Dedifferentiated amniotic fluid mesenchymal stem cell (primary cell): ENCODE data around the gene ATXN1.

Experiments
- DNase-seq: peaks from one replicate; pipeline ENCODE4 v3.0.0-alpha.2; 2016; ENCODE audit errors: extremely low spot score

The ATXN1 gene

DNA sequence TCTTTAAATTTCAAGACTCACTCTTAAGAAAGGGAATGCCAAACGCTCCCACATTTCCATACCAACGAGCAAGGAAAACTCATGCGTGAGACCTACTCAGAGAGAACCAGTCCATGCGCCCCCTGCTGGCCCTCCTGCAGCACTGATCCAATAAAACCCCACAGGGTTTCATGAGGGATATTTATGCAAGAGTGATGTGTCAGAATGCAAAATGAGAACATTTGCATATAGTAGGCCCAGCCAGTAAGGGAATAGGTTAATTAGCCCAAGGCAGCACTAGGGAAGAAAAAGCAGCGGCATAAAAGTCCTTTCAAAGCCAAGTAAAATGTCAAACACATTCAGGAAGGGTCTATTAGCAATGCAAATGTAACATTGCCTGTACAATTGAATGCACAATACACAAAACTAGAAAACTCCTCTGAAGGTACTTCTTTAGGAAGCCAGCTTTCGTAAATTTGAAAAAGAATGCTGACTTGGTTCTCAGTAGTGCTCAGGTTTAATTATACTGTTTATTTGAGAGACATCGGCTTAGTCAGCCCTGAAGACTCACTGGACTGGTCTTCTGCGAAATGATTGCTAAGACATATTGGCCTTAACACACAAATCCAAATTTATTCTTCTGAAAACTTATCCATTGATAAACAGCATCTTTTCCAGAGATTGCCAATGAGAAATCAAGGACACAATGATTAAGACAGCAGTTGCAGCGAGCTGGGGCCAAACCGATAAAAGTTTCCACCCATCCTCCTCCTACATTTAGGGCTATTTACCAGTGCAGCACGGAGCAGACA is 429.7 kb downstream of the ATXN1 start:
- DNase-seq = peak; percentile 69

DNA sequence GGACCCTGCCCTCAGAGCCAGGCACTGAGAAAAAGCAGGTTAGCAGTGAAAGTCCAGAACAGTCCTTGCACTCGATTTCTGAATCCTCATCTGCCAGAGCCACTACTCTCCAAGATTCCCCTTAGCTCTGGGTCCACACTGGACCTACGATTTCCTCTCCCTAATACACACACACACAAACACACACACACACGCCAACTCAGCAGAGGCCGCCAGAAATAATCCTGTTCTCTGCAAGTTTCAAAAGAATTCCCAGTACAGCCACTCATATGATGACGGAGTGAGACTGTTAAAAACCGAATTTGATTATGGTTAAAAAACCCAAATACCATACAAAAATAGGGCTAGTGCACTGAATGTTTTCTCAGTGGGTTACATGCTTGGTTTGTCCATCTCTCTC is 432.0 kb downstream of the ATXN1 start:
- DNase-seq = no peak

- no peak for DNase-seq
Observed at GRCh38 chr6:16327777-16328325, 433.4 kb downstream of the ATXN1 start.

GRCh38 chr6:16326971-16327776 is 434.1 kb downstream of the ATXN1 start:
- DNase-seq = no peak

- DNase-seq = no peak
Observed at GRCh38 chr6:16326531-16326930, 434.7 kb downstream of the ATXN1 start.

GRCh38 chr6:16324606-16325225 is 436.5 kb downstream of the ATXN1 start:
- DNase-seq = no peak

DNA sequence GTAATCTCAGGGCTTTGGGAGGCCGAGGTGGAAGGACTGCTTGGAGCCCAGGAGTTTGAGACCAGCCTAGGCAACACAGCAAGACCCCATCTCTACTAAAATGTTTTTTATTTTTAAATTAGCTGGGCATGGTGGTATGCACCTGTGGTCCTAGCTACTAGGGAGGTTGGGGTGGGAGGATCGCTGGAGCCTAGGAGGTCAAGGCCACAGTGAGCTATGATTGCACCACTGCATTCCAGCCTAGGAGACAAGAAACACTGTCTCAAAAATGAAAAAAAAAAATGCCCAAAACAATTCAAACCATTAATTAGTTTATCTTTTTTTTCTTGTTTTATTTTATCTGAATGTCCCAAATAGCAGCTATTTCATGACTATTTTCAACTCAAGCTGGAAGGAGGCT is 437.1 kb downstream of the ATXN1 start:
- DNase-seq = no peak

- DNase-seq = peak; percentile 45
Observed at GRCh38 chr6:16322666-16323312, 438.5 kb downstream of the ATXN1 start.

GRCh38 chr6:16321826-16322225 is 439.4 kb downstream of the ATXN1 start:
- DNase-seq = no peak

GRCh38 chr6:16321341-16321710 is 439.9 kb downstream of the ATXN1 start:
- no peak for DNase-seq

DNA sequence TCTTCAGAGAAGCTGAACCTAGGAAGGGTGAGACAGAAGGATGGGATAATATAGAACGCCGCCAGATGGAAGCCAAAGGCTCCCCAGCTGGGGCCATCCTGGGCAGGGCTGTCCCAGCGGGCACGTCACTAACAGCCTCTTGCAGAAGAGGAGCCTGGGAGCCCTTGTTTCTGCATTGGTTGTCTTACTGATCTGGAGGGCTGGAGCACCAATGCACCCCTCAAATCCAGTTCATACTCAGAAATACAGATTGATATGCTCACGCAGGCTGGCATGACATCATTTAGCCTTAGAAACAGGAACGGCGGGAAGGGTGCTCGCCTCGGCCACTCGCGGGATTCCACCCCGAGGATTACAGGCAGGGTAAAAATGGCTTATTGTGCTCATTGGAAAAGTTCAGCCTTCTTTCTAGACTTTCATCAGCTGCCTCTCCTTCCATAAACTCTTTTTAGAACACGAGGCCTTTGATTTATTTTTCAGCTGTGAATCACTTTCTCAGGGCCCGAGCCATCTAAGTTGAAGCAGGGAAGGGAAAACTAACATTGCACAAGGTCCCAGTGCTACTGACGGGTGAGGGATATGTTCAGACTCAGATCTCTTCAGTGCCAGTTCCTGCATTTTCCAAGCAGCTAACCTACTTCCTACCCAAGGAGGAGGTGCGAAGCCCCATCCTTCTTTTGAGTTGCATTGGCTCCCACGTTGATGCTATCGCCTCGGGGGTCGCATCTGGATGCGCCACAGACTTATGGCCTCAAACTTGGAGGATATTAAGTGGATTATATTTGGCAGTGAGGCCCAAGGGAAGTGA is 440.5 kb downstream of the ATXN1 start:
- DNase-seq = no peak

GRCh38 chr6:16319813-16320532 is 441.3 kb downstream of the ATXN1 start:
- DNase-seq = peak; percentile 96

DNA sequence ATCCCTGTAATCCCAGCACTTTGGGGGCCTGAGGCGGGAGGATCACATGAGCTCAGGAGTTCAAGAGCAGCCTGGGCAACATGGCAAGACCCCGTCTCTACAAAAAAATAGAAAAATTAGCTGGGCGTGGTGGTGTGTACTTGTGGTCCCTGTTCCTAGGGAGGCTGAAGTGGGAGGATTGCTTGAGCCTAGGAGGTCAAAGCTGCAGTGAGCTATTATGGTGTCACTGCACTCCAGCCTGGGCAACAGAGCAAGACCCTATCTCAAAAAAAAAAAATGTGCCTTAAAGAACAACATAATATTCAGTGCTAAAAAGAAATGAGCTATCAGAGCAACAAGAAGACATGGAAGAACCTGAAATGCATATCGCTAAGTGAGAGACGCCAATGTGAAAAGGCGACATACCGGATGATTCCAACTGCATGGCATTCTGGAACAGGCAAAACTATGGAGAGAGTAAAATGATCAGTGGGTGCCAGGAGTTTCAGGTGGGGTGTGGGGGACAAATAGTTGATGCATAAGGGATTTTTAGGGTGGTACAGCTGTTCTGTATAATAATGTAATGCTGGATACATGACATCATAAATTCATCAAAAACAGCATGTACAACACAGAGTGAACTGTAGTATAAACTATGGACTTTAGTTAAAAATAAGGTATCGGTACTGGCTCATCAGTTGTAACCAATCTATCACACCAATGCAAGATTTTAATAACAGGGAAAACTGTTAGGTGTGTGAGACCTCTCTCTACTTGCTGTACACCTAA is 442.1 kb downstream of the ATXN1 start:
- no peak for DNase-seq

- peak; percentile 68 for DNase-seq
Observed at GRCh38 chr6:16318538-16318937, 442.7 kb downstream of the ATXN1 start.

DNA sequence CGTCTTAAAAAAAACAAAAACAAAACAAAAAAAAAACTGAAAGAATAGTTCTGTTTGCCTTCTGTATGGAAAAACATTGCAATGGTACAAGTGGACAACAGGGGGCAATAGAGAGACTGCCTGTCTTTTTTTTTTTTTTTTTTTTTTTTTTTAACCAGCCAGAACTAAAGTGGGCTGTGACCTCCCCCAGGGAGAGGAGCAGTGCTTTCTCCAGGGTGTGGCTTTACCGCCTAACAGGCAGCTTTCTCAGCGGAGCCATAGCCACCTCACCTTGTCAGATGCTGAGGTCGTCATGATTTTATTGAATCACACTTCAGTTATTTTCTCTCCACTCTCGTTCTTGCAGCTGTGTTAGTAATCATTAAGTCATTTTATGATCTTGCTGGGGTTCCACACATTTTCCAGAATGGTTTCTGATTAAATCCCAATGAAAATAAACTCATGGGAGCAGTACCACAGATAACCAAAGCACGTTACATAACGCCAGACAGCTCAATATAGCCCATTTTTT is 444.5 kb downstream of the ATXN1 start:
- no peak for DNase-seq

DNA sequence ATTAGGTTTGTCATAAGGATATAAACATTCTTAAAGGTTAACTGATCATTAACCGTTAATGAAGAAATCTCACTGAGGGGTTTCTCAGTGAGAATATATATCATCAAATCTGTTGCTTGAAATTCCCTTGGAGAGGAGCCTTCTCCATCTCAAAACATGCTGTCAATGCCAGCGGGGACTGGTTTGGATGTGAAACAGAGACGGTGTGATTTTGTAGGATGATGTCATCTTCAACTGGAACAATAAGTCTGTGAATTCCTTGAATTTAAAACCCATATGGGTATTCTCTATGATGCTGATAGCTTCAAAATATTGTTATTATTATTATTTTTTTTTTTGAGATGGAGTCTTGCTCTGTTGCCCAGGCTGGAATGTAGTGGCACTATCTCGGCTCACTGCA is 447.0 kb downstream of the ATXN1 start:
- no peak for DNase-seq

GRCh38 chr6:16313732-16314131 is 447.5 kb downstream of the ATXN1 start:
- no peak for DNase-seq

DNA sequence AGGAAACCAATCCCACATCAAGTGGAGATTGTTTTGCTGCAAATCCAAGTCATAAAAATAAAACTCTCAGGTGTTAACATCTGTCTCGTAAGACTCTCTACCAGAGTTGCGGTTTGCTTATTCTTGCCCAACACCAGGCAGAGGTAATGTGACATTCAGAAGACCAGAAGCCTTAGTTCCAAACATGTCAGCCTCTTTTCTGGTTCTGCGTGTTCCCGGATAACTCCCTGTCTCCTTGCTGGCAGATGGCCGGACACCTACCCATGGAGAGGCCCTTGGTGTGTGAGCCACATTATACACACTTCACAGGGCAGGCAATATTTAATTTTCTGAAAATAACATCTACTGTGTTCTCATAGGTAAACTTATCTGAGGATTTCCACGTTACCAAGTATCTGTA is 449.5 kb downstream of the ATXN1 start:
- DNase-seq = no peak

DNA sequence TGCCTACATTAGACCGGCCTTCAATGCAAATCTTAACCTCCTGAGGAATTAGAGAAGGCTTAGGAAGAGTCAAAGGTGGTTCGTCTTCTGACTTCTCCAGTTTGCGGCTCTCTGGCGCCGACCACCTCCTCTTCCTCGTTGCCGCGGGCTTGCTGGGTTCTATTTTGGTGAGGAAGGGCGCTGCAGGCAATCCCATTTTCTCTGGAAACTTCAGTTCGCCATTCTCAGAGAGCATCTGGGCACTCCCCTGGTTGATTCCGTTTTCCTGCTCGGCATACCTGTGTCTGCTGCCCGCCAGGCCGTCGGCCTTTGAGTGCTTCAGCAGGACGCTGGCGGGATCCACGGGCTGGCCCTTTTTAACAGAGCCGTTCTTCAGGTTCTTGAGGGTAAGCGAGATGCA is 454.9 kb downstream of the ATXN1 start:
- no peak for DNase-seq
